ENCODE measurements around the gene COMMD2.

Gene COMMD2

DNA sequence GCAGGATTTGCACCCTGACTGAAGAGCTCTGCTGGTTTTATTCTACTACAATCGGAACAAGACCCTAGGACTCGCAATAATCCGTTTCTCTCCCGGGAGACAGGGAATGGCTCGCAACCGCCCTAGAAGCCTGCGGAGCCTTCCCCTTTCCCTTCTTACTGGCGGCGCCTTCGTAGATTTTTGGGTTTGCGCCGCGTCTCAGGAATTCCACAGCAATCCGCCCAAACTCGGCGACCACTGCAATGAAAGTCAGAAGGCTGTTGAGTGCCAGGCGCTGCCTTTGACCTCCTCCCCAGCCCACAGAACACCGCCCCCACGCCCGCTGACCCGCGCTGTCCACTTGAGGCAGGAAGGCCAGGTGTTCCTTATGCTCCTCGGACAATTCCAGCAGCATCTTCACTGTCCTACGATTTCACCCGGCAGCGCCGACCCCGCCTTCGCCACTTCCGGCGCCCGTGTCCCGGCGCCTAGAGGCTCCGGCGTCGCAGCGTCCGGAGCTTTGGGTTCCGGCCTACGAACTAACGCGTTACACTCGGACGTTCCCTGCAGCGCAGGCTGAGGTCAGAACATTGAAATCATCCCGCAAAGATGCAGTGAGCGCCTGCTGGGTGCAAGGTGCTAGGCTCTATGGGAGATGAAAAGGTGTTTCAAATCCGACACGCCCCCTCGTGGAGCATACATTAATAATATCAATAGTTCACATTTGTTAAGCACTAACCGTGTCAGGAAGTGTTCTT is at the start of gene COMMD2:
COMMD2 (minus strand) TSS at position 439 of the 737 bp plus-strand sequence; CDS start at position 394, 45 bp downstream.
- peak; percentile 40 to 43 for DNase-seq (ENCODE audit: low read depth in 2 of 2, low spot score in 1 of 2)

DNA sequence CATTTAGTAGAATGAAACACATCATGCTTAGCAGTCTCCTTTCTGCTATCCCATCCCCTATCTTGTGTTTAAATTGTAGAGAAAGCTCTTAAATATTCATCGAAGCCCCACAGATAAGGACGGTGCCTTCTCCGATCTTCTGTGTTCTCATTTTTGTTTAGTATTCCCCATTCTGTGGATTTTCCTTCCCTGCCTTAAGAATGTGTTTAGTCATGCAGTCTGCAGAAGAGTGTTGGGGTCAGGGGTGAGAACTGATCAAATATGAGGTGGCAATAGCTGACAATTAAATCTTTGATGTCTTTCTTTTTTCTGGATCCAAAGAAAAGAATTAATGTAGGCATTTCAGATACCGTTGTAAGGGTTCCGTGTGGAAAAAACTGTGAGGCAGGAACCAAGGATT is 49.4 kb upstream of the COMMD2 start:
- no peak for DNase-seq (ENCODE audit: low read depth in 2 of 2, low spot score in 1 of 2)

DNA sequence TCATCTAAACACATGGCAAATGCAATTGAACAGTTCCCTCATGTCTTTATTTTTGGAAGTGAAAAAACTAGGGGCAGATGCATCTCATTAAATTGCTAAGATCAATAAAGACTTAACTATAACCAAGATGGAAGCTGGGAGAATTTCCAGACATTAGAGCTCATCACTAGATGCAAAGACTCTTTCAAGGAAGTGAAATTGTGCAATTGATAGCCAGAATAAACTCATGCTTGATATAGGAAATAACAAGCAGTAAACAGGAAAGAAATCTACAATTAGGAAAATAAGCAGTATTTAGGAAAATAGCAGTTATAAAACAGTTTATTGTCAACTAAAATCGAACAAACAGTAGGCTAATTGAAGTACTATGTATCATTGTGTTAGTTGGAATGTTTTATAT is 48.9 kb upstream of the COMMD2 start:
- no peak for DNase-seq (ENCODE audit: low read depth in 2 of 2, low spot score in 1 of 2)

DNA sequence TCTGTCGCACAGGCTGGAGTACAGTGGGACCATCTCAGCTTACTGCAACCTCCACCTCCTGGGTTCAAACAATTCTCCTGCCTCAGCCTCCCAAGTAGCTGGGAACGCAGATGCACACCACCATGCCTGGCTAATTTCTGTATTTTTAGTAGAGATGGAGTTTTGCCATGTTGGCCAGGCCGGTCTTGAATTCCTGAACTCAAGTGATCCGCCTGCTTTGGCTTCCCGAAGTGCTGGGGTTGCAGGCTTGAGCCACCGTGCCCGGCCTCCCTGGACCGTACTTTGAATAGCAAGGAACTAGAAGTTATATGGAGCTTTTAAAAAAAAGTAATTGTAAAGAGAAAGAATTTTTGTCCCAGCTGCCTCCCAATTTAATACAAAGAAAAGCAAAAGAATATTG is 48.4 kb upstream of the COMMD2 start:
- DNase-seq (ENCODE audit: low read depth in 2 of 2, low spot score in 1 of 2): no peak

DNA sequence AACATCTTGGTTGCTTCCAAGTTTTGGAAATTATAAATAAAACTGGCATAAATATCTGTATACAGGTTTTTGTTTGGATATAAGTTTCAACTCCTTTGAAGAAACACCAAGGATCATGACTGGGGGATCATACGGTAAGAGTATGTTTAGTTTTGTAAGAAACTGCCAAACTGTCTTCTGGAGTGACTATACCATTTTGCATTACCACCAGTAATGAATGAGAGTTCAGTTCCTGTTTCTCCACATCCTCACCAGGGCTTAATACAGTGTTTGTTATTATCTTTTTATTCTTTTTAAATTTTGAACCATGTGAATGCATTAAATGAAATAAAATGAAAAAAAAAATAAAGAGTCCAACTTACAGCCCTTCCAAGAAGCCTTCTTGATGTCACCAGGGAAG is 43.7 kb upstream of the COMMD2 start:
- no peak for DNase-seq (ENCODE audit: low read depth in 2 of 2, low spot score in 1 of 2)

DNA sequence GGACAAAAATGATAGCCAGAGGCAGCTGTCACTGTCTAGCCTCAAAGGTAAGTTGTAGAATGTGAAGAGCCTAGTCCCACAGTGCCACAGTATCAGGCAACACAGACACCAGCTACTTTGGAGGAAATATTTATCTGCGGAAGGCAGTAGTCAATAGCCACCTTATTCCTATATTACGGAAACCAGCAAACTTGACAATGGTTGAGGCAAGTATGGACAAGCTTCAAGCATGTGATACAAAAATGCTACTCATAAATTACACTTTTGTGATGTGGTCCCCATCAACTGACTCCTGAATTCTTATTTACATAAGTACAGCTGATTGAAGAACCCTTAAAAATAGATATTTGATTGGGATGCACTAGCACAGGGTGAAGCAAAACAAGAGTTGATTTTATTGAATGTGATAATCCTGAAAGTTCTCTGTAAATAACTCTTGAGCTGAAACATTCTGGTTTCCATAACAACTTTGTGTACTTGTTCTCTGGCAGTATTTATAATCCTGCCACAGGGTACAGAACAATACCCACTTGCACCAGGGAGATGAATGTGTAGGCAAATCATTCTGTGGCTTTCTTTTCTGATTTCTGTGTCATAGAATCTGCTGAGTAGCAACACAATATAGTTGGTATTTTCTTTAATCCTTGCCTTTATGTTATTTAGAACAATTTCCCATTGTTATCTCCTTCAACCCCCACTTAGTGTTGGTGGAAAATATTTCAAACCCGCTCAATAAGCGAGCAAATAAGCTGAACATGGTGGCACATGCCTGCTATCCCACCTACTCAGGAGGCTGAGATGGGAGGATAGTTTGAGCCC is 40.4 kb upstream of the COMMD2 start, which contains the start of gene ANKUB1:
ANKUB1 (minus strand) TSS at position 103 of the 819 bp plus-strand sequence. CDS start 188 bp downstream, outside the sequence.
- DNase-seq (ENCODE audit: low read depth in 2 of 2, low spot score in 1 of 2): no peak

DNA sequence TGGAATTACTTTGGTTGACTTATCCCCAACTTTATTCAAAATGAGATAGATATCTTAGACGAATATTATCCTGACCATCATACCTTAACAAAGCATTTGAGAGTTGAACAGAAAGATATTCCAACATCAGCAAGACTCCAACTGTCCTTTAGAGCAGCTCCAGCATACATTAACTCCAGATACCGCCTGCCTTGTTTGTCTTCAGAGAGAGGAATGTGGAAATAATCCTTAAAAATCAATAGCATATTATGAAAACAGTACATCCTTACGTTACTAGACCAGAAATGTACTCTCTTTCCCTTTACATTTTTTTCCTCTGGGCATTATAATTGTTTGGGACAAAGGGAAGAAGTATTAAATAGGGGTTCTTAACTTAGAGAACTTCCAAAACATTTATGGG is 38.4 kb upstream of the COMMD2 start:
- no peak for DNase-seq (ENCODE audit: low read depth in 2 of 2, low spot score in 1 of 2)

DNA sequence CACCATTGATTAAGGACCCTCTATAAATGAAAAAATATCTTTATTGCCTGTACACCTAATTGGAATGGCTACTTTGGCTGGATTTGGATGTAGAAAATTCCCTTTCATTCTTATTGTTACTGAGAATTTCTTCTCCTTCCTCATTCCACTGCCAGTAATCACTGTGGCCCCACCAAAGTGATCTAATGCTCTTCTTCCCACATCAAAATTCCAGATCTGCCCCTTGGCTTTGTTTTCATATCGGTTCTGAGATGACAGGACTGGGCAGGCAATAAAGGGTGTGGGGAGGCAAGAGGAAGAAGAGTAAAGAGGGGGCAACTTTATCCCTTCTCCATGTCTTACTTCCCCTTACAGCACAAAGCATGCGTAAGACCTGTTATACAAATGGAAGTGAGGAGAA is 38.0 kb upstream of the COMMD2 start:
- no peak for DNase-seq (ENCODE audit: low read depth in 2 of 2, low spot score in 1 of 2)

DNA sequence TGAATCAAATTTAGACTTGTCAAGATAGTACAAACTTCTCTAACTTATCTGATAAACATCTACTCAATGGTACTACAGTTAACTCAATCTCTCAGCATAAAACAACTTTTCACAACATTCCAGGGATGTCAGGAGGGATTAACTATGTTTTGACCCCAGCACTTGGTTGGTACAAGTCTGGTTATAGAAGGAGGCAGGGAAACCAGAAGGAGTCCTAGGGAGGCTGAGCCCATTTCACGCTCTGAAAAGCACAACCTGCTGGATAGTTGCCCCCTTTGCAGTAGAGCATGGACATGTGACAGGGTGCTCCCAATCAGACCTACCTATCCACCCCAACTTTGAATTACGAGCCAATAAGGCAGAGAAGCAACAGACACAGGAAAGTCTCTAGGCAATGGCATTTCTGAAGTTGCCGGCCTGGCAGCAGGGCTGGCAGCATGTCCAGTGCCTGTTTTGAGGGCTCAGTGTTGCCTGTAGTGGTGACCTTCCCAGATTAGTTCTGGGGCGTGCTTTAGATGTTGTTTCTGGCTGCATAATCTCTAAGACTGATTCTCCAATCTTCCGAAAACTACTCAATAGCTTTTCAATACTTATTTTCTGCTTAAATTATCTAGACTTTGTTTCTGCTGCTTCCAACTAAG is 31.9 kb upstream of the COMMD2 start:
- no peak for DNase-seq (ENCODE audit: low read depth in 2 of 2, low spot score in 1 of 2)

DNA sequence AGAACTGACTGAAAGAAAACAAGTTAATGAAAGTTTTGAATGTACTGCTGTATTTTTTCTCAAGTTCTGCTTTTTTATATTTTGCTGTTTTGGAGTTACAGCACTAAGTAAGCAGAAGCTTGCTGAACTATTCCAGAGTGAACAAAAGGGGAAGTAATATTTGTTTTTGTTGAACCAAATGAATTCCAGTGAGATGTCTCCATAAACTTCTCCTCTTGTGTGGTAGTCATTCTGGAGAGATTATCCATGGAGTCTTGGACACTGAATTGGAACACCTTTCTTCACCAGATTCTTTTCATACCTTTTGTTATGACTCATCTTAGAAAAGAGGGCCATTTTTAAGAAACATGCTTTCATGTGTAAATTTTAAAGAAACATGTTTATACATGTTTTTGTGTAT is 31.3 kb upstream of the COMMD2 start:
- DNase-seq (ENCODE audit: low read depth in 2 of 2, low spot score in 1 of 2): no peak

DNA sequence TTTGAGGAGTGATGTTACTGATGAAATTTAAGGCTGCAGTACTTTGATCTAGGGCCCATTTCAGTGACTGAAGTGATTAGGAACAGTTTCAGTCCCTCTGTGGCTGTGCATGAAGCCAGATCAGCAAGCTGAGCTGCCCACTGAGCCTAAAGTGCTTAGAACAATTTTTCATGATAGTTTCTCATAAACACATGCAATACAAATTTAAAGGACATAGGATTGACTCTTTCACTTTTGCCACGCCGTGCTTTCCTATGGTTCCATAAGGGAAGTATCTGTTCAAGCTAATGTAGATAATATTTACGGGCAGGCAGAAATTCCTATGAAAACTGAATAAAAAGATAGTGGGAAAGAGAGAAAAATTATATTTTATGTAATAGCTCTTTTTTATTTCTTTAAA is 29.5 kb upstream of the COMMD2 start:
- no peak for DNase-seq (ENCODE audit: low read depth in 2 of 2, low spot score in 1 of 2)

DNA sequence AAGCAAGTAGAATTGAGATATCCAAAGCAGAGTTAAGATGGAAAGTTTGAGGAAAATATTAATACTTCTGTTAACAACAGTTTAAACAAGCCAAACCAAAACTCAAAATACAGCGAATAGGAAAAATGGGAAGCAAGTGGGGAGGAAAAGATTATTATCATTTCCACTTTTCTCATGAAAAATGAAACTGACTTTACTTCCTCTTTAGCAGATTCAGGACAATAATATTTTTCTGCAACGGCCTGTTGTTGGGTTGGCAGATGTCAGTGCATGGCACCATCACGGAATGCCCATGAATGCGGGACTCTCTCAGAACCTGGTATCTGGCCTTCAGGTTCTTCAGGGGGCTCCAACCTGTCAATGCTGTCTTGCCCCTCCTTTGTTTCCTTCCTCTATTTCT is 28.9 kb upstream of the COMMD2 start:
- DNase-seq (ENCODE audit: low read depth in 2 of 2, low spot score in 1 of 2): no peak

DNA sequence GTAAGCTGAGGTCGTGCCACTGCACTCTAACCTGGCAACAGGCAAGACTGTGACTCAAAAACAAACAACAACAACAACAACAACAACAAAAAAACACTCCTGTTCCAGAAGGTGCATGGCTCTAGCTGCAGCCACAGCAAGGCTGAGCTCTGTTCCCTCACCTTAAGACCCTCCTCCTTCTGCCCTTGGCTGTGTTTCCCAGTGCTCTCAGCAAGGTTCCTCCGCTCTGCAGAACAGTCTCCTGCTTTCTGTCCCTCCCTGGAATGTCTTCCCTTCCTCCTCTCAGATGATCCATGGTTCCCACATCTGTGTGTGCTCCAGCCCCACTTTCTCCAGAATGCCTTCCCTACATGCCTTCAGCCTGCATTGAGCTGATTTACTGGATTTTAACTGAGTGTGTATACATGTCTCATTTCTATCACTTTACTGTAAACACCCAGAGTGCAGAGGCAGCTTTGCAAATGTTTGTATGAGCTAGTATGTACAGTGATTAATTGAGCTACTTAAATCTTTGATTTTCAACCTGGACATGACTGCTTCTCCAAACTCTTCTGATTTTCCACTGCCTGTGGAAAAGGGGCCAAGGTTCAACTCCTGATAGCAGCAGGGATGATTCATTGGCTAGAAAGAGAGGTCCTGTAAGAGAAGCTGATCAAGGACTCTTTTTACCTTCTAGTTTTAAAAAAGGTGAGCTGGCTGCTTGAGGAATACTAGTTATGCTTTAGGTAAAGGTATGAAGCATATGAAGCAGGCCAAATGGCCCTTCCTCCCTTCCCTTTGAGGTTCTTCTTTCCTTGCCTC is 25.3 kb upstream of the COMMD2 start:
- DNase-seq (ENCODE audit: low read depth in 2 of 2, low spot score in 1 of 2): no peak

DNA sequence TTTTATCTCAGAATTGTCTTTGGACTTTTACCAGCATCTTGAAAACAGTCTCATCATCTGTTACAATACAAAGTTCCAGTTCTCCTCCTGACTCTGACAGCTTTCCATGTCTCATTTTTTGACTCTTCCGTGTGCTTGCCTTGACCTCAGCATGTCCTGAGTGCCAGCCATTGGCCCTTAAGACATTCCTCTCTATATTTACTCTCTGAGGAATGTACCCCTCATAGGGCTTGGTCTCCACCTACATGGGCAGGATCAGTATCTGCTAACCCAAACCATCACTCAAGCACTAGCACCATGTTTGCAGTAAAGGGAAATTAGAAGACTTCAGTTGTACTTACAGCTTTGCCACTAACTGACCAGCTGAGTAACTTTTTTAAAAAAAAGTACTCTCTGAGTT is 23.9 kb upstream of the COMMD2 start:
- DNase-seq (ENCODE audit: low read depth in 2 of 2, low spot score in 1 of 2): no peak

DNA sequence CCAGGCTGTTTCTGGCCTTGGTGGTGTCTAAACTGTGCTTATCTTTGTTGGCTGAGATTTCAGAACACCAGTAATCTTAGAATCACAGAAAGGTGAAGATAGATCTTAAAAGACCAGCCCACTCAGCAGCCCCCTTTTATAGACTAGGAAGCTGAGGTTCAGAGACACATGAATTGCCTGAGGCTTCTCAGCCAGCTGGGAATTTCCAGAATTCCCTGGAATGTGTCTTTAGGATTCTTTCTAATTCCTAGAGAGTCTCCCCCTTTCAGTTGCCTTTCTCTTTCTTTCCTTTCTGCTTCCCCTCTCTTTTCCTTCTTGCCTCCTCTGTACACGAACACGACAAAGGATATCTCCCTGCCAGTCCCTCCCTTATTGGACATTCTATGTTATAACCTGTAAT is 20.6 kb upstream of the COMMD2 start:
- no peak for DNase-seq (ENCODE audit: low read depth in 2 of 2, low spot score in 1 of 2)

DNA sequence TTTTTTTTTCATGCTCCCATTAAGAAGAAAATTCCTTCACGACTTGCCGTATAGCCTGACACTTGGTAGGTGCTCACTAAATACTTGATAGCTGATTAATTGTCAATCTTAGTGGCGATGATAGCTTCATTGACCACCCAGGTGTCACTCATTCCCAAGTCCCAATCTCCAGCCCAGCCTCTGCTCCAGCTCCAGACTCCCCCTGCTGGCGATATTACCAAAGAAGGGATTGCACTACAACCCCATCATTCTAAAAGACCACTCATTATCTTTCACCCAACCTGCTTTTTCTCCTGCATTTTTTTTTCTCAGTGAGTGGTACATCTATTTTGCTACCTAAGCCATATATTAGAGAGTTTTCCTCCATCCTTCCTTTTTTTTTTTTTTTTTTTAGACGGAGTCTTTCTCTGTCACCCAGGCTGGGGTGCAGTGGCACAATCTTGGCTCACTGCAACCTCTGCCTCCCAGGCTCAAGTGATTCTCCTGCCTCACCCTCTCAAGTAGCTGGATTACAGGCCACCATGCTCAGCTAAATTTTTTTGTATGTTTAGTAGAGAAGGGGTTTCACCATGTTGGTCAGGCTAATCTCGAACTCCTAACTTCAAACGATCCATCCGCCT is 19.5 kb upstream of the COMMD2 start:
- DNase-seq (ENCODE audit: low read depth in 2 of 2, low spot score in 1 of 2): no peak

DNA sequence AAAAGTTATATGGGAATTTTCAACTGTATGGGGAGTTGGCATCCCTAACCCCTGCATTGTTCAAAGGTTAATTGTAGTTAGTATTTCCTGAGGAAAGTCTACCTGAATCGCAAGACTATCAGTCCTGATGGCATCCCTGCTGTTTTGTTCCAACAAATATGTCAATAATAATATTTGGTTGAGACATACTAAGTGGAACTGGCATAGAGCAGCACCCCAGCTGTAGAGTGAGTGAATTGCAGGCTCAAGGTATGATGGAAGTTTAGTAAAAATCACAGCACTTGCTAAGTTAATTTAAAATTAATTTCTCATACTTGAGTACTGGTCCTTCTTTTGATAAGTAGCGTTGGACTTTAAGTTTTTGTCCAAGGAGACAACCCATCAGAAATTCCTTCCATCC is 18.0 kb upstream of the COMMD2 start:
- DNase-seq (ENCODE audit: low read depth in 2 of 2, low spot score in 1 of 2): no peak

DNA sequence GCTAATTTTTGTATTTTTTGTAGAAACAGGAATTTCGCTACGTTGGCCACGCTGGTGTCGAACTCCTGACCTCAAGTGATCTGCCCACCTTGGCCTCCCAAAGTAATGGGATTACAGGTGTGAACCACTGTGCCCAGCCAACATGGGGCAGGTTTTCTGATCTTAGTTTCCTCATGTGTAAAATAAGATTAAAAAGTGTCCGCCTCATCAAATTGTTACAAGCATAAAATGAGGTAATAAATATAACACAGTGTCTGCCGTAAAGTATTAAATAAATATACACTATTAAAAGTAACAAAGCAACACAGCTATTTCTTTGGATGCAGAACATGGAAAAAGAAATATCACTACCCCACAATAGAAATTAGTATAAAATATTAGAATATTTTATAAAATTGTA is 16.4 kb upstream of the COMMD2 start:
- DNase-seq (ENCODE audit: low read depth in 2 of 2, low spot score in 1 of 2): no peak

DNA sequence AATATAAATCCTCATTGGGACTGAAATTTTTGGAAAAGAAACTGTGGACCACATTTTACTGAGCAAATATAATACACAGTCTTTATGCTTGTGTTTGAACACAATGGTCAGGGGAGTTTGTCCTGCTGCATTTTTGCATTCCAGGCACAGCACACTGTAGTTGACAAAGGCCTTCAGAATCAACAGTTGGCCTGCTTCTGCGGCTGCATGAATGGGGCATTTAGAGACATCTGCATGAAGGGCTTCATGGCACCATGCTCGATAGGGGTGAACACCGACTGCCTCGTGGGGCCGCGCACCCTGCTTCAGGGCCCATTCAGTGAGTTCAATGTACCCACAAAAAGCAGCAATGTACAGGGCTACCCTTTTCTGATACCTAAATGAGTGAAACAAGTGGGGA is 15.4 kb upstream of the COMMD2 start:
- DNase-seq (ENCODE audit: low read depth in 2 of 2, low spot score in 1 of 2): no peak

DNA sequence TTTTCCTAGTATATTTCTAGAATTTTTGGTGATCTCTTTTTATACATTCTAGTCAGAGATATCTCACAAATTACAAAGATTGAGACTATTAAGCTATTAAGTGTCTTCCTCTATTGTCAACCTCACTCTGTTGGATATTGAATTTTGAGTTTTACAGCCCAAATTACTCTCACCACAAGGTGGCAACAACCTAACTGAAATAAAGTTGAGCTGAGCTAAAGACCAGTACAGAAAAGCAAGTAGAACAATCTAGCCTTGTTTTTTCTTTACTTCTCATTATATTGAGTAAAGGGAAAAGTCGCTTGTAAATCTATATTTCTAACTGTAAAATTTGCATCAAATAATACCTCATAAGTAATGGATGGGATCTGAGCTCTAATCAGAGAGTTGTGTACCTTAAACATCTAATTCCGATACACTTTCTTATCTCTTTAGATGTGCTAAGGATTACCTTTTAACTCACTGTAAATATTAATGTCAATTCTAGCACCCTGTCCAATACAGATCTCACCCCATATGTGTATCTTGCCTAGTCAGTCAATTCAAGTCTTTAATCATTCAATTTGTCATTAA is 13.6 kb upstream of the COMMD2 start:
- DNase-seq (ENCODE audit: low read depth in 2 of 2, low spot score in 1 of 2): no peak

All from stimulated activated CD8-positive, alpha-beta memory T cell treated with anti-CD3 and anti-CD28 coated beads, Interleukin-4, amount 100 ng/mL, for 4 hours (primary cell).